ACHN (cell line): ENCODE data around the gene RB1.
A peak's percentile ranks its signal among the peaks of the same experiment; 100 is the strongest.

ENCODE experiments used
- DNase-seq: peaks from one replicate; pipeline ENCODE4 v3.0.0-alpha.2; 2015
- in situ Hi-C: cut with HindIII; loops from 2 replicates; pipeline ENCODE4 v1.10.0; 2017; ENCODE audit warnings: low sequenced_read_pairs, low pct_ligation_motif_present, low pct_unique_long_range_greater_than_20kb

RB1 gene

GRCh38 chr13:48294653-48295052 lies 8.9 kb upstream of the RB1 start:
- DNase-seq = no peak
- in situ Hi-C loops = no loop called here

- DNase-seq = no peak
Observed at GRCh38 chr13:48295271-48295670, 8.3 kb upstream of the RB1 start.

GRCh38 chr13:48296528-48296927 lies 7.0 kb upstream of the RB1 start:
- no peak for DNase-seq
- in situ Hi-C loops = no loop called here

More at GRCh38 chr13:48295271-48295670, 8.3 kb upstream of the RB1 start:
- in situ Hi-C loops = no loop called here

GRCh38 chr13:48297131-48297786 lies 6.3 kb upstream of the RB1 start:
- in situ Hi-C loops = no loop called here
- no peak for DNase-seq

GRCh38 chr13:48299591-48299990 lies 4.0 kb upstream of the RB1 start:
- DNase-seq = no peak
- in situ Hi-C loops = no loop called here

- in situ Hi-C loops = no loop called here
Observed at GRCh38 chr13:48302871-48303358, 636 bp upstream of the RB1 start.

GRCh38 chr13:48304143-48304876 lies 759 bp downstream of the RB1 start:
- peak; percentile 62 for DNase-seq
- in situ Hi-C loops = no loop called here

More at GRCh38 chr13:48302871-48303358, 636 bp upstream of the RB1 start:
- no peak for DNase-seq

GRCh38 chr13:48311223-48311622 lies 7.7 kb downstream of the RB1 start:
- DNase-seq = no peak
- in situ Hi-C loops = no loop called here

GRCh38 chr13:48315969-48316650 lies 12.6 kb downstream of the RB1 start:
- in situ Hi-C loops = no loop called here
- DNase-seq = no peak

GRCh38 chr13:48316826-48317510 lies 13.4 kb downstream of the RB1 start:
- no peak for DNase-seq
- in situ Hi-C loops = no loop called here

- DNase-seq = no peak
- in situ Hi-C loops = no loop called here
Observed at GRCh38 chr13:48317511-48318376, 14.2 kb downstream of the RB1 start.

- DNase-seq = no peak
- in situ Hi-C loops = no loop called here
Observed at GRCh38 chr13:48318377-48318811, 14.8 kb downstream of the RB1 start.

GRCh38 chr13:48318821-48319511 lies 15.4 kb downstream of the RB1 start:
- in situ Hi-C loops = no loop called here
- DNase-seq = no peak

GRCh38 chr13:48319531-48320398 lies 16.2 kb downstream of the RB1 start:
- no peak for DNase-seq
- in situ Hi-C loops = no loop called here

GRCh38 chr13:48320399-48320790 lies 16.8 kb downstream of the RB1 start:
- in situ Hi-C loops = no loop called here
- no peak for DNase-seq

GRCh38 chr13:48320891-48321510 lies 17.4 kb downstream of the RB1 start:
- in situ Hi-C loops = no loop called here

More at GRCh38 chr13:48320891-48321510, 17.4 kb downstream of the RB1 start:
- no peak for DNase-seq
